ENCODE data around the gene CMSS1.

Gene CMSS1

DNA sequence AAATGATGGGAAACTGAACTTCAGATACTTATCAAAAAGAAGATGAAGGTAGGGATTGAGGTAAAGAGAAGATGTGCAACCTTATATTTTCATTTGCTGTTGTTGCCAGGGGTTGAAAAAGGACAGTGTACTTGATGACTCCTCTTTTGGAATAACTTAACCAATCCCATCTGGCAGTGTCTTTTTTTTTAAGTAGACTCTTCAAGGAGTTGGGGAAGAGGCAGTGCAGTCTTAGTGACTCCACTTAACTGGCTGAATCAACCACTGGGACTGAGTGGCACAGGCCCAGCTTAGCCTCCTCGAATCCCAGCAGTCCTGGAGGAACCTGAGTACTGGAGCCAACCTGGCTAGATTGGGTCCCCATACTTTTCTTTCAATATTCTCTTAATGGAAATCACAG, 323.9 kb downstream of the CMSS1 start:
- TF ChIP-seq CTCF (conservative IDR thresholded peaks at IDR 0.05) (no peak), ZFX (IDR thresholded peaks at IDR 0.05) (no peak)
- H3K27ac ChIP-seq, result no peak overlapping the region

DNA sequence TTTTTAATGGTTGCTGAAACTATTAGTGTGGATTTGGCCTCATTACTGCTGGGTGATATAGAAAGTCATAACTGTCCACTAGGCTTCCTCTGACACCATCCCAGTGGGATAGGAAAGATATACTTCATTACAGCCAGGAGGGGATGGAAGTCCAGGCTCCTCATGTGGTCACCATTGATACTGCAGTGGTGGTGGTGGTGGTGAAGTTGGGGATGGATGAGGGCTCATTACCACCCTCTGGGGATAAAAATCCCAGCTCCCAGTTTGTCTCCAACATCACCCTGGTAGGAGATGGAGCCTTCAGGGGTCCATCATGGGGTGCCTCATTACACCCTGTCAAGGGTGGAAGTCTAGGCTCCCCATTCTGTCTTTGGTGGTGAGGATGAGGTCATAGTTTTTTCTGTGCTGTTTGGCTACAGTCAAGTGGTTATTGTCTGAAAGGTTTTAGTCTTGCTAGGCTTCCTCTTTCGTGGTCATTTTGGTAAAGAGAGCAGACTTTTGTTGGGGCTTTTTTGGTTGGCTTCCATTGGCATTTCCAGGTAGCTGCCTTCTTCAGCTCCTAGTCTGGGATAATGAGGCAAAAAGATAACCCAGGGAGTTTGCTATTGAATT, 326.7 kb downstream of the CMSS1 start:
- no peak overlapping the region for H3K27ac ChIP-seq
- no peak for TF ChIP-seq ZFX (IDR thresholded peaks at IDR 0.05)
- no peak; the same call in 1 of the 2 replicates for TF ChIP-seq CTCF (conservative IDR thresholded peaks at IDR 0.05)

DNA sequence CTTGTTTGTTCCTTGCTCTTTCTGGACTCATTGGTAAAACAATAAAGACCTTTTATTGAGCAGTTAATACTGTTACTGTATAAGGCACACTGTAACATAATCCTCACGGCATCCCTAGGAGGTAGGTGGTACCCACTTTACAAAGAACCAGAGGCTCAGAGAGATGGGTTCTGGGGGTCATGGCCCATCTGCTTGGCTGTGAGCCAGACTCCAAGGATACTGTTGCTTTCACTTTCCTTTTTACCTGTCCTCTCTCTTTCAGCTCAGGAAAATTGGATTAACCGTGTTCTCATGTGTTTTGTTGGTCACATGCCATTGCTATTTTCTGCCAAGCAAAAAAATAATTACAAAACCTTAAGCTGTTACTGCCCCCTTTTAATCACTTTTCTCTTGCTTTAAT, 331.5 kb downstream of the CMSS1 start:
- no peak overlapping the region for H3K27ac ChIP-seq
- TF ChIP-seq CTCF (conservative IDR thresholded peaks at IDR 0.05) (no peak), ZFX (IDR thresholded peaks at IDR 0.05) (no peak)

- TF ChIP-seq CTCF (conservative IDR thresholded peaks at IDR 0.05) (no peak), ZFX (IDR thresholded peaks at IDR 0.05) (no peak)
- no peak overlapping the region for H3K27ac ChIP-seq
These were observed 332.2 kb downstream of the CMSS1 start for GRCh38 chr3:100149713-100150415.

DNA sequence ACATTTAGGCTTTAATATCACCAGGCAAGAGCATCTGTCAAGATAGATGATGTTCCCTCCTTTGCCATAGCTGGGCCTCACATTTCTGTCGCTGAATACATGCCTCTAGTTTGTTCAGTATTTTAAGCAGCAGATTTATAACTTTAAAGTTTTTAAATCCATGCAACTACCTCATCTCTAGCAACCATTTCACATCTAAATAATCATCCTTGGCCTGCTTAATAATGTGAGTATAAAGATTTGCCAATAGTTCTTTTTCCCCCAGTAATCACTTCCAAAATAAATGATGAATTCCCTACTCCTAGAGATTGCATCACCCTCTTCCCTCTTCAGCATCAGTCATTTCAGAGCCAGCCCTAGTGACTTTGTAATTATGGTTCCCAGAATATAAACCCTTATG, 332.8 kb downstream of the CMSS1 start:
- H3K27ac ChIP-seq, result no peak overlapping the region
- TF ChIP-seq ZFX (IDR thresholded peaks at IDR 0.05) (no peak), CTCF (conservative IDR thresholded peaks at IDR 0.05) (no peak)

DNA sequence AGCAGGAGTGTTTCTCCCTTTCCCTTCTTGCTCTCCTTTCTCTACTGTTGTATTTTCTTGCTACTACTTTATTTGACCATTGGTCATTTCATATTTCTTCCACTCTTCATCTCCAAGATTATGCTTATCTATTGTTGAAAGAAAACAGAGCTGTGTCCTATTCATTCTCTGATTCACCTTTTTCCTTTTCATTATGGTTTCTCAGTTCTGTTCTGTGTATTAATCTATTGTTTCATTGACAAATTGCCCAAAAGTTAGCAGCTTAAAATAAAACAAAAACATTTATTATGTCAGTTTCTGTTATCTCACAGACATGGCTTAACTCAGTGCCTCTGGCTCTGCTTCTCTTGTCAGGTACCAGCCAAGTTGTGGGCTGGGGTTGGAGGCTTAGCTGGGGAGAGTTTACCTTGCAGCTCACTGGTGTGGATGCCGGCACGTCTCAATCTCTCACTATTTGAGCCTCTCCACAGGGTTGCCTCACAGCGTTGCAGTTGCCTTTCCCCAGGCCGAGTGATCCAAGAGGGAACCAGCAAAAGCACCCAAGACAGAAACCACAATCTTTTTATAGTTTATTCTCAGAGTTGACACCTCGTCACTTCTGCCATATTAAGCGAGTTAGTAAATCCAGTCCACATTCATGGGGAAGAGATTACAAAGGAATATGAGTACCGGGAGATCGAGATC, 333.5 kb downstream of the CMSS1 start:
- no peak for TF ChIP-seq CTCF (conservative IDR thresholded peaks at IDR 0.05)
- TF ChIP-seq ZFX (IDR thresholded peaks at IDR 0.05), result no peak
- H3K27ac ChIP-seq, result no peak overlapping the region

DNA sequence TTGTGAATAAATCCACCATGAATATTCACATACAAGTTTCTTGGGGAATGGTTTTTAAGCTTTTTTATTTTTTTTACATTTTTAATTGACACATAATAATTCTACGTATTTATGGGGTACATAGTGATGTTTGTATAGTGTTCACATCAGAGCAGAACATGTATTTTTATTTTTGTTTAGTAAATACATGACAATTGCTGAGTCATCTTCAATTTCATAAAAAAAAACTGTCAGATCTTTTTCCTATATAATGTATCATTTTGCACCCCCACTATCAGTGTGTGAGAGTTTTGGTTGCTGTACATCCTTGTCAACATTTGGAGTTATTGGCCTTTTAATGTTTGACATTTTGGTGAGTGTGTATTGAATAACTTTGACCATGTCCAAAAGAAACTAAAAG, 336.5 kb downstream of the CMSS1 start:
- no peak overlapping the region for H3K27ac ChIP-seq
- TF ChIP-seq ZFX (IDR thresholded peaks at IDR 0.05) (no peak), CTCF (conservative IDR thresholded peaks at IDR 0.05) (no peak)

Data from C4-2B (cell line).